Measurements from ENCODE around the gene SOD3. TPM values are rescaled to one million over a fixed set of nuclear protein-coding genes. Genes with fewer than 3 reads are reported as not detected.

SOD3 gene
- total RNA-seq, 3 donors from 2014 or later (not counting 1 experiment from before 2014, with no cell fraction given): not detected

DNA sequence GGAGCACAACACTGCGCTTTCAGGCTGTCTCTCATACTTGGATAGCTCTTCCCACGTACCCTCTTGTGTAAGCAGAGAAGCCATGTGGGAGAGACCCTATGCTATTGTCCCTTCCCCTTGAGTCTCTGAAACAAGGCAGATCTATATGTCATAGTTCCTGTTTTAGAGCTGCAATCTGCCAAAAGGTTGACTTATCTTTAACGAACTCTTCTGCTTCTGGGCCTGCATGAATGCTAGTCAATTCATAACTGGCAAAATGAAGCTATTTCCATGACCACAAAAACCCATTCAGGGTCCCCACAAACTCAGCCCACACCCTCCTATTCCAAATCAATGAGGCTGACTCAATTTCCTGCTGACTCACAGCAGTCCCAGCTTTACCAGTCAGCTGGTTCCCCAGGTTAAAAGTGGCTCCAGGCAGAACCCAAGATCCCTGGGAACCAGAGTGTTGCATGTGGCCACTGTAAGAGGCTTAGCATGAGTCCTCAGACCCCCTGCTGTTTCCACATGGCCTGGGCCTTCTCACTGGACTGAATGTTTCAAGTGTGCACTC is 25.3 kb upstream of the SOD3 start:
- DNase-seq: no peak
- H3K4me3 ChIP-seq (ENCODE audit: low read length): no peak overlapping the region
- H3K36me3 ChIP-seq (ENCODE audit: control insufficient read depth, insufficient read depth, low read length): no peaks in the 10 kb centered on the region
- Mint-ChIP-seq H3K4me3 (no peak overlapping the region), H3K27me3 (ENCODE audit: low read depth in 2 of 2) (no peaks in the 10 kb centered on the region), H3K27ac (no peak overlapping the region), H3K9me3 (peaks cover 0 to 5% of the 10 kb centered on the region in 2 donors), H3K36me3 (no peaks in the 10 kb centered on the region), H3K4me1 (no peaks in the 10 kb centered on the region)
- H3K27ac ChIP-seq (ENCODE audit: low read length): no peak overlapping the region
- H3K9me3 ChIP-seq (ENCODE audit: control insufficient read depth, insufficient read depth, low read length): no peaks in the 10 kb centered on the region
- no peaks in the 10 kb centered on the region for H3K4me1 ChIP-seq (ENCODE audit: control insufficient read depth, insufficient read depth, low read length)
- 63% methylated on average over 3 of the region's 3 CpGs for WGBS (ENCODE audit: insufficient coverage)
- intact Hi-C loops (cut with micrococcal nuclease): no loop called here
- no peak for ATAC-seq
- TF ChIP-seq, protein P1, sequence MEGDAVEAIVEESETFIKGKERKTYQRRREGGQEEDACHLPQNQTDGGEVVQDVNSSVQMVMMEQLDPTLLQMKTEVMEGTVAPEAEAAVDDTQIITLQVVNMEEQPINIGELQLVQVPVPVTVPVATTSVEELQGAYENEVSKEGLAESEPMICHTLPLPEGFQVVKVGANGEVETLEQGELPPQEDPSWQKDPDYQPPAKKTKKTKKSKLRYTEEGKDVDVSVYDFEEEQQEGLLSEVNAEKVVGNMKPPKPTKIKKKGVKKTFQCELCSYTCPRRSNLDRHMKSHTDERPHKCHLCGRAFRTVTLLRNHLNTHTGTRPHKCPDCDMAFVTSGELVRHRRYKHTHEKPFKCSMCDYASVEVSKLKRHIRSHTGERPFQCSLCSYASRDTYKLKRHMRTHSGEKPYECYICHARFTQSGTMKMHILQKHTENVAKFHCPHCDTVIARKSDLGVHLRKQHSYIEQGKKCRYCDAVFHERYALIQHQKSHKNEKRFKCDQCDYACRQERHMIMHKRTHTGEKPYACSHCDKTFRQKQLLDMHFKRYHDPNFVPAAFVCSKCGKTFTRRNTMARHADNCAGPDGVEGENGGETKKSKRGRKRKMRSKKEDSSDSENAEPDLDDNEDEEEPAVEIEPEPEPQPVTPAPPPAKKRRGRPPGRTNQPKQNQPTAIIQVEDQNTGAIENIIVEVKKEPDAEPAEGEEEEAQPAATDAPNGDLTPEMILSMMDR (IDR thresholded peaks at IDR 0.05): no peak
- H3K27me3 ChIP-seq (ENCODE audit: control insufficient read depth, insufficient read depth, low read length): no peaks in the 10 kb centered on the region

DNA sequence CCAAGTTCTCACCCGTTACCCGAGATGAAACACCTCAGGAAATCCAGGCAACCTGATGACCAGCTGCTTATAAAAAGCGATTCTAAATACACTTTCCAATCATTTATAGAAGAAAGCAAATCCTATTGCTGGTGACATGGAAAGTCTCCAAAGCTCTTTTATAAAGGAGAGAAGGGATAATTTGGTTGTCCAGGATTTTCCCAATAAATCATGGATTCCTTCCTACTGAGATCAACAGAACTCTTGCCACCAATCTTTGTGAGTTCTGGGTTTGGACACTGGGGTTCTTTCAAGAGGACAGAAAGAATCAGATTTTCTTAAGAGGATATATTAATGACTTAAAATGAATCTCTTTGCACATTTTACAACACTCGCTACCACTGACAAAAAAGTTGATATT is 24.7 kb upstream of the SOD3 start:
- H3K27me3 Mint-ChIP-seq (ENCODE audit: low read depth in 2 of 2): no peaks in the 10 kb centered on the region
- Histone ChIP-seq H3K9me3 (ENCODE audit: control insufficient read depth, insufficient read depth, low read length) (no peaks in the 10 kb centered on the region), H3K4me3 (ENCODE audit: low read length) (no peak overlapping the region), H3K36me3 (ENCODE audit: control insufficient read depth, insufficient read depth, low read length) (no peaks in the 10 kb centered on the region), H3K27ac (ENCODE audit: low read length) (no peak overlapping the region), H3K4me1 (ENCODE audit: control insufficient read depth, insufficient read depth, low read length) (no peaks in the 10 kb centered on the region), H3K27me3 (ENCODE audit: control insufficient read depth, insufficient read depth, low read length) (no peaks in the 10 kb centered on the region)
- TF ChIP-seq, protein P1 (IDR thresholded peaks at IDR 0.05): no peak
- no peaks in the 10 kb centered on the region for H3K36me3 Mint-ChIP-seq
- peaks cover 0 to 5% of the 10 kb centered on the region in 2 donors for H3K9me3 Mint-ChIP-seq
- no peak overlapping the region for H3K27ac Mint-ChIP-seq
- 96% methylated on average over 2 of the region's 4 CpGs for WGBS (ENCODE audit: insufficient coverage)
- DNase-seq: no peak
- intact Hi-C loops (cut with micrococcal nuclease): no loop called here
- no peaks in the 10 kb centered on the region for H3K4me1 Mint-ChIP-seq
- no peak for ATAC-seq
- no peak overlapping the region for H3K4me3 Mint-ChIP-seq

DNA sequence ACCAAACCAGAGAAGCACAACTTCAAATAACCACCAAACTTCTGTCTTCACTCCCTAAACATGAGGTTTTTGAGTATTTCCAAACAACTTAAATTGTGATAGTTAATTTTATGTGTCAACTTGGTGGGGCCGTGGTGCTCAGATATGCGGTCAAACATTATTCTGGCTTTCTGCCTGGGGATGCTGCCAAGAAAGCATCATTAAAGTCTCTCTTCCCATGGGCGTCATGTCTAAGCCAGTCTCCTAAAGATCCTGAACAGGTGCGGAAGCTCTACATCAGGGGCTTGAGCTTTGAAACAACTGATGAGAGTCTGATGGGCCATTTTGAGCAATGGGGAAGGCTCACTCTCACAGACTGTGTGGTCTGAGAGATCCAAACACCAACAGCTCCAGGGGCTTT is 24.1 kb upstream of the SOD3 start:
- WGBS (ENCODE audit: insufficient coverage): 93% methylated on average over 4 of the region's 4 CpGs
- intact Hi-C loops (cut with micrococcal nuclease): no loop called here
- Histone ChIP-seq H3K27me3 (ENCODE audit: control insufficient read depth, insufficient read depth, low read length) (no peaks in the 10 kb centered on the region), H3K27ac (ENCODE audit: low read length) (no peak overlapping the region), H3K36me3 (ENCODE audit: control insufficient read depth, insufficient read depth, low read length) (no peaks in the 10 kb centered on the region), H3K4me1 (ENCODE audit: control insufficient read depth, insufficient read depth, low read length) (no peaks in the 10 kb centered on the region), H3K4me3 (ENCODE audit: low read length) (no peak overlapping the region), H3K9me3 (ENCODE audit: control insufficient read depth, insufficient read depth, low read length) (no peaks in the 10 kb centered on the region)
- H3K27ac Mint-ChIP-seq: no peak overlapping the region
- TF ChIP-seq, protein P1 (IDR thresholded peaks at IDR 0.05): no peak
- no peak overlapping the region for H3K4me3 Mint-ChIP-seq
- no peaks in the 10 kb centered on the region for H3K4me1 Mint-ChIP-seq
- peaks cover 0 to 4% of the 10 kb centered on the region in 2 donors for H3K9me3 Mint-ChIP-seq
- no peak for DNase-seq
- no peaks in the 10 kb centered on the region for H3K36me3 Mint-ChIP-seq
- H3K27me3 Mint-ChIP-seq (ENCODE audit: low read depth in 2 of 2): no peaks in the 10 kb centered on the region
- no peak for ATAC-seq

DNA sequence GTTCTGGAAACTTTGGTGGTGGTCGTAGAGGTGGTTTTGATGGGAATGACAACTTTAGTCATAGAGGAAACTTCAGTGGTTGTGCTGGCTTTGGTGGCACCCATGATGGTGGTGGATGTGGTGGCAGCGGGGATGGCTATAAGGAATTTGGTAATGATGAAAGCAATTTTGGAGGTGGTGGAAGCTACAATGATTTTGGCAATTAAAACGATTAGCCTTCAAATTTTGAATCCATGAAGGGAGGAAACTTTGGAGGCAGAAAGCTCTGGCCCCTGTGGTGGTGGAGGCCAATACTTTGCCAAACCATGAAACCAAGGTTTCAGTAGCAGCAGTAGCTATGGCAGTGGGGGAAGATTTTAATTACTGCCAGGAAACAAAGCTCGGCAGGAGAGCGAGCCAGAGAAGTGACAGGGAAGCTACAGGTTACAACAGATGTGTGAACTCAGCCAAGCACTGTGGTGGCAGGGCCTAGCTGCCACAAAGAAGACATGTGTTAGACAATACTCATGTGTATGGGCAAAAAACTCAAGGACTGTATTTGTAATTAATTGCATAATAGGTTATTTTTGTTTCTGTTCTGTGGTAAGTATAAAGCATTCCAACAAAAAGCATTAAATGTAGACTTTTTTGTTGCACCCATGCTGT is 23.2 kb upstream of the SOD3 start:
- TF ChIP-seq, protein P1 (IDR thresholded peaks at IDR 0.05): no peak
- intact Hi-C loops (cut with micrococcal nuclease): no loop called here
- Histone ChIP-seq H3K27ac (ENCODE audit: low read length) (no peak overlapping the region), H3K9me3 (ENCODE audit: control insufficient read depth, insufficient read depth, low read length) (no peaks in the 10 kb centered on the region), H3K27me3 (ENCODE audit: control insufficient read depth, insufficient read depth, low read length) (no peaks in the 10 kb centered on the region), H3K4me1 (ENCODE audit: control insufficient read depth, insufficient read depth, low read length) (no peaks in the 10 kb centered on the region), H3K36me3 (ENCODE audit: control insufficient read depth, insufficient read depth, low read length) (no peaks in the 10 kb centered on the region), H3K4me3 (ENCODE audit: low read length) (no peak overlapping the region)
- no peaks in the 10 kb centered on the region for H3K36me3 Mint-ChIP-seq
- H3K4me3 Mint-ChIP-seq: no peak overlapping the region
- peaks cover 0 to 3% of the 10 kb centered on the region in 2 donors for H3K9me3 Mint-ChIP-seq
- H3K27ac Mint-ChIP-seq: no peak overlapping the region
- 91% methylated on average over 5 of the region's 5 CpGs for WGBS (ENCODE audit: insufficient coverage)
- H3K4me1 Mint-ChIP-seq: no peaks in the 10 kb centered on the region
- H3K27me3 Mint-ChIP-seq (ENCODE audit: low read depth in 2 of 2): no peaks in the 10 kb centered on the region
- ATAC-seq (no peak), DNase-seq (no peak)

Measured in natural killer cell (primary cell).